ENCODE data around the gene PAPOLA. TPM values are rescaled to one million over a fixed set of nuclear protein-coding genes. Genes with fewer than 3 reads are reported as not detected.
A peak's percentile ranks its signal among the peaks of the same experiment; 100 is the strongest.

The PAPOLA gene
- total and polyA plus RNA-seq, 2 donors from 2014 or later: 70.8 to 160 TPM

GRCh38 chr14:96584199-96584906, 82.2 kb downstream of the PAPOLA start:
- no peak for FAIRE-seq
- intact Hi-C loops (cut with DNase I): no loop called here
- peak; percentile 57 for TF ChIP-seq CTCF (IDR thresholded peaks at IDR 0.05; ENCODE audit: borderline replicate concordance, extremely low read depth, insufficient read depth)
- no peaks in the 10 kb centered on the region for H3K27me3 ChIP-seq (ENCODE audit: control insufficient read depth, insufficient read depth, low read length)
- H3K4me1 ChIP-seq (ENCODE audit: control insufficient read depth in 2 of 3, insufficient read depth in 2 of 3, low read depth in 1 of 3, low read length in 3 of 3): no peaks in the 10 kb centered on the region
- no peak overlapping the region for H3K27ac ChIP-seq (ENCODE audit: low read depth in 2 of 2, low read length in 2 of 2)
- H3K9ac ChIP-seq (ENCODE audit: low read length in 3 of 3): no peak overlapping the region
- H3K9me3 ChIP-seq (ENCODE audit: control insufficient read depth in 2 of 3, insufficient read depth in 1 of 3, low read length in 3 of 3): no peaks in the 10 kb centered on the region
- H3K36me3 ChIP-seq (ENCODE audit: control insufficient read depth in 2 of 3, insufficient read depth in 3 of 3, low read length in 3 of 3): no peaks in the 10 kb centered on the region
- DNase-seq: peak in 4 of 5 donors; percentile 86 to 89 (median 87)
- no peak overlapping the region for H3K4me3 ChIP-seq (ENCODE audit: low read length in 3 of 3)

GRCh38 chr14:96584907-96585671, 82.9 kb downstream of the PAPOLA start:
- no peak for FAIRE-seq

GRCh38 chr14:96585672-96586013, 83.5 kb downstream of the PAPOLA start:
- Histone ChIP-seq H3K36me3 (ENCODE audit: control insufficient read depth in 2 of 3, insufficient read depth in 3 of 3, low read length in 3 of 3) (no peaks in the 10 kb centered on the region), H3K4me1 (ENCODE audit: control insufficient read depth in 2 of 3, insufficient read depth in 2 of 3, low read depth in 1 of 3, low read length in 3 of 3) (no peaks in the 10 kb centered on the region), H3K9me3 (ENCODE audit: control insufficient read depth in 2 of 3, insufficient read depth in 1 of 3, low read length in 3 of 3) (no peaks in the 10 kb centered on the region), H3K4me3 (ENCODE audit: low read length in 3 of 3) (no peak overlapping the region), H3K27me3 (ENCODE audit: control insufficient read depth, insufficient read depth, low read length) (no peaks in the 10 kb centered on the region), H3K27ac (ENCODE audit: low read depth in 2 of 2, low read length in 2 of 2) (no peak overlapping the region), H3K9ac (ENCODE audit: low read length in 3 of 3) (no peak overlapping the region)
- no peak for FAIRE-seq
- intact Hi-C loops (cut with DNase I): no loop called here
- TF ChIP-seq CTCF (IDR thresholded peaks at IDR 0.05; ENCODE audit: borderline replicate concordance, extremely low read depth, insufficient read depth): no peak
- DNase-seq: no peak

More at GRCh38 chr14:96584907-96585671, 82.9 kb downstream of the PAPOLA start:
- no peak for TF ChIP-seq CTCF (IDR thresholded peaks at IDR 0.05; ENCODE audit: borderline replicate concordance, extremely low read depth, insufficient read depth)
- intact Hi-C loops (cut with DNase I): no loop called here
- H3K4me3 ChIP-seq (ENCODE audit: low read length in 3 of 3): no peak overlapping the region
- H3K27ac ChIP-seq (ENCODE audit: low read depth in 2 of 2, low read length in 2 of 2): no peak overlapping the region
- H3K27me3 ChIP-seq (ENCODE audit: control insufficient read depth, insufficient read depth, low read length): no peaks in the 10 kb centered on the region
- H3K4me1 ChIP-seq (ENCODE audit: control insufficient read depth in 2 of 3, insufficient read depth in 2 of 3, low read depth in 1 of 3, low read length in 3 of 3): no peaks in the 10 kb centered on the region
- H3K9me3 ChIP-seq (ENCODE audit: control insufficient read depth in 2 of 3, insufficient read depth in 1 of 3, low read length in 3 of 3): no peaks in the 10 kb centered on the region
- peak in 1 of 5 donors; percentile 28 for DNase-seq
- no peak overlapping the region for H3K9ac ChIP-seq (ENCODE audit: low read length in 3 of 3)
- no peaks in the 10 kb centered on the region for H3K36me3 ChIP-seq (ENCODE audit: control insufficient read depth in 2 of 3, insufficient read depth in 3 of 3, low read length in 3 of 3)

Measured in kidney (tissue), 14 donors.